HEK293T (cell line): Measurements from ENCODE around the gene LRP5.

Experiments used
- CTCF ChIA-PET: fragments of 350-600 bp; formaldehyde crosslinking; extraction: SDS; loops from one replicate; lab custom pipeline; 2021; ENCODE audit warnings: antibody characterized with exemption, inconsistent platforms; lab: Yijun Ruan, JAX
- POLR2A ChIA-PET: fragments of 350-600 bp; formaldehyde crosslinking; extraction: SDS; loops from one replicate; lab custom pipeline; 2020; ENCODE audit warnings: antibody characterized with exemption, inconsistent platforms; lab: Yijun Ruan, JAX
- DNase-seq: peaks from one replicate; pipeline ENCODE4 v3.0.0; 2012; ENCODE audit warnings: mixed read lengths; ENCODE audit errors: extremely low spot score
- ARNT ChIP-seq: fragments of 450-650 bp; IDR thresholded peaks from 2 replicates; pipeline ENCODE4 v1.6.1; 2017; ENCODE audit warnings: mild to moderate bottlenecking
- BHLHE40 ChIP-seq: fragments of 450-650 bp; IDR thresholded peaks from 2 replicates; pipeline ENCODE4 v1.6.1; 2016; ENCODE audit warnings: mild to moderate bottlenecking, moderate library complexity, borderline replicate concordance
- CTBP1 ChIP-seq: fragments of 450-650 bp; IDR thresholded peaks from 2 replicates; pipeline ENCODE4 v1.6.1; 2016; ENCODE audit warnings: borderline replicate concordance
- ELF4 ChIP-seq: fragments of 450-650 bp; IDR thresholded peaks from 2 replicates; pipeline ENCODE4 v1.6.1; 2017; ENCODE audit warnings: antibody characterized with exemption
- FOXA1 ChIP-seq: fragments of 450-650 bp; IDR thresholded peaks from 2 replicates; pipeline ENCODE4 v1.6.1; 2016; ENCODE audit warnings: mild to moderate bottlenecking
- FOXK2 ChIP-seq: fragments of 450-650 bp; IDR thresholded peaks from 2 replicates; pipeline ENCODE4 v1.6.1; 2016; ENCODE audit warnings: mild to moderate bottlenecking
- FOXM1 ChIP-seq: fragments of 450-650 bp; IDR thresholded peaks from 2 replicates; pipeline ENCODE4 v1.6.1; 2017; ENCODE audit warnings: mild to moderate bottlenecking, borderline replicate concordance
- HDGF ChIP-seq: fragments of 450-650 bp; IDR thresholded peaks from 2 replicates; pipeline ENCODE4 v1.6.1; 2017; ENCODE audit warnings: antibody characterized with exemption, borderline replicate concordance
- L3MBTL2 ChIP-seq: fragments of 450-650 bp; conservative IDR thresholded peaks from 2 replicates; pipeline ENCODE4 v1.6.1; 2016; ENCODE audit warnings: mild to moderate bottlenecking
- LEF1 ChIP-seq: fragments of 450-650 bp; IDR thresholded peaks from 2 replicates; pipeline ENCODE4 v1.6.1; 2017; ENCODE audit warnings: mild to moderate bottlenecking, borderline replicate concordance
- NFRKB ChIP-seq: fragments of 450-650 bp; IDR thresholded peaks from 2 replicates; pipeline ENCODE4 v1.6.1; 2016; ENCODE audit warnings: mild to moderate bottlenecking, moderate library complexity
- PKNOX1 ChIP-seq: fragments of 450-650 bp; IDR thresholded peaks from 2 replicates; pipeline ENCODE4 v1.6.1; 2016
- SP1 ChIP-seq: fragments of 450-650 bp; IDR thresholded peaks from 2 replicates; pipeline ENCODE4 v1.6.1; 2017
- SUZ12 ChIP-seq: fragments of 450-650 bp; IDR thresholded peaks from 2 replicates; pipeline ENCODE4 v1.6.1; 2016; ENCODE audit warnings: mild to moderate bottlenecking
- TARDBP ChIP-seq: fragments of 450-650 bp; IDR thresholded peaks from 2 replicates; pipeline ENCODE4 v1.6.1; 2016
- ZNF384 ChIP-seq: fragments of 450-650 bp; IDR thresholded peaks from 2 replicates; pipeline ENCODE4 v1.6.1; 2016

The LRP5 gene

GRCh38 chr11:68440224-68440623 is 127.8 kb downstream of the LRP5 start:
- TF ChIP-seq CTBP1 (no peak), TARDBP (no peak), ARNT (no peak), SUZ12 (no peak), ELF4 (no peak), L3MBTL2 (no peak), ZNF384 (no peak), HDGF (no peak), FOXA1 (no peak), PKNOX1 (no peak), BHLHE40 (no peak), NFRKB (no peak), SP1 (no peak), FOXM1 (no peak), FOXK2 (no peak), LEF1 (no peak)
- DNase-seq = no peak
- ChIA-PET POLR2A (no interaction called here), CTCF (no interaction called here)

GRCh38 chr11:68441466-68442230 is 129.3 kb downstream of the LRP5 start:
- DNase-seq = no peak
- TF ChIP-seq ZNF384 (no peak), SUZ12 (no peak), L3MBTL2 (no peak), ARNT (no peak), NFRKB (no peak), BHLHE40 (no peak), SP1 (no peak), PKNOX1 (no peak), TARDBP (no peak), FOXK2 (no peak), HDGF (no peak), FOXM1 (no peak), ELF4 (no peak)
- POLR2A ChIA-PET = no interaction called here
- CTCF ChIA-PET = no interaction called here

DNA sequence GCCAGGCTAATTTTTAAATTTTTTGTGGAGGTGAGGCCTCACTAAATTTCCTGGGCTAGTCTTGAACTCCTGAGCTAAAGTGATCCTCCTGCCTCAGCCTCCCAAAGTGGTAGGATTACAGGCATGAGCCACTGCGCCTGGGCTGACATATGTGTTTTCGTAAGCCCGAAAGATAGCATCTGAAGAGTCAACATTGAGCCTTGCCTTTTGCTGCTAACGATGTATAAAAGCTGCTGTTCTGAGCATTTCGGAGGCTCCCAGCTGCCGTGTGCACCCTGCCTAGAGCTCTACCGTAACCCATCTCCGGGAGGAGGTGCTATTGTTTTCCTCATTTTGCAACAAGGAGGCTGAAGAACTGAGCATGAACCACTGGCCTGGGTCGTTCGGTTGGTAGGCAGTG is 130.0 kb downstream of the LRP5 start:
- ChIA-PET POLR2A (no interaction called here), CTCF (no interaction called here)
- no peak for DNase-seq
- TF ChIP-seq HDGF = no peak
- TF ChIP-seq L3MBTL2 = no peak
- TF ChIP-seq LEF1 = no peak
- TF ChIP-seq SP1 = no peak
- no peak for TF ChIP-seq NFRKB
- TF ChIP-seq BHLHE40 = no peak
- no peak for TF ChIP-seq FOXK2
- no peak for TF ChIP-seq ARNT
- TF ChIP-seq ZNF384 = no peak

DNA sequence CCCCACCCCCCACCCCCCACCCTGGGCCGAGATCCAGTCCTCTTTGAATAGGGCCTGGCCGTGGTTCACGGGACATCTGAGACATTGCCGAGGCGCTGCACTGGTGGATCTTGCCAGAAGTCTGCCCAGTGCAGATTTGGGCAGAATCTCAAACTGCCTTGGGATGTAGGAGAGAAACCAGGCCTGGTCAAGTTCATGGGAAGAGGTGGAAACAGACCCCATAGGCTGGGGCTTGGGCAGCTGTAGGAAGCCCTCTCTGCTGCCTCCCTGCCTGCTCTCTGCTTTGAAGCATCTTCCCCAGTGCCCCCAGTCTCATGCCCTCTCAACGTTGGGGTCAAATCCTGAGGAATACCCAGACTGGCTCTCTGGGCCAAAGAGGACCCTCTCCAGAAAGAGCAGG is 132.2 kb downstream of the LRP5 start:
- DNase-seq = no peak
- POLR2A ChIA-PET = no interaction called here
- no peak for TF ChIP-seq L3MBTL2
- TF ChIP-seq FOXA1 = no peak
- no peak for TF ChIP-seq ARNT
- no peak for TF ChIP-seq LEF1
- TF ChIP-seq FOXK2 = no peak
- no peak for TF ChIP-seq PKNOX1
- TF ChIP-seq SP1 = no peak
- TF ChIP-seq ELF4 = no peak
- TF ChIP-seq HDGF = no peak
- TF ChIP-seq SUZ12 = no peak
- TF ChIP-seq NFRKB = no peak
- TF ChIP-seq FOXM1 = no peak
- no peak for TF ChIP-seq TARDBP
- TF ChIP-seq ZNF384 = no peak
- no peak for TF ChIP-seq BHLHE40
- TF ChIP-seq CTBP1 = no peak
- CTCF ChIA-PET = no interaction called here

- no peak for TF ChIP-seq LEF1
- no peak for TF ChIP-seq FOXK2
- TF ChIP-seq TARDBP = no peak
- no peak for TF ChIP-seq BHLHE40
- TF ChIP-seq ELF4 = no peak
- TF ChIP-seq ARNT = no peak
- no peak for TF ChIP-seq PKNOX1
- TF ChIP-seq CTBP1 = no peak
- TF ChIP-seq NFRKB = no peak
- TF ChIP-seq SUZ12 = no peak
- TF ChIP-seq FOXA1 = no peak
- no peak for TF ChIP-seq SP1
- no peak for TF ChIP-seq ZNF384
- TF ChIP-seq FOXM1 = no peak
- DNase-seq = no peak
- POLR2A ChIA-PET = no interaction called here
- CTCF ChIA-PET = no interaction called here
Observed at GRCh38 chr11:68445531-68446035, 133.2 kb downstream of the LRP5 start.
